HepG2 (cell line): ENCODE measurements around the gene DTYMK. TPM values are rescaled to one million over a fixed set of nuclear protein-coding genes. Genes with fewer than 3 reads are reported as not detected.
A peak's percentile ranks its signal among the peaks of the same experiment; 100 is the strongest.

Experiments used
- ERF ChIP-seq: IDR thresholded peaks from 2 replicates; pipeline ENCODE4 v1.6.1; 2018; ENCODE audit warnings: missing biosample characterization, missing genetic modification reagents
- FOXA1 ChIP-seq, 2 experiments: fragments of 450-650 bp in 1 of 2; sonication (generic) in 1 of 2; formaldehyde crosslinking in 1 of 2; IDR thresholded peaks; 2 replicates each; pipeline versions ENCODE4 v1.4.0 to v1.6.1; 2016 to 2020; ENCODE audit warnings: missing genetic modification reagents in 1 of 2
- HDAC6 ChIP-seq: fragments of 200-600 bp; sonication (generic); IDR thresholded peaks from 2 replicates; pipeline ENCODE4 v1.7.0; 2017; ENCODE audit warnings: mild to moderate bottlenecking, antibody characterized with exemption, low read length, low read depth
- HNRNPH1 ChIP-seq: fragments of 200-400 bp; formaldehyde crosslinking; optimal IDR thresholded peaks from 2 replicates; pipeline ENCODE3; 2017; ENCODE audit warnings: mild to moderate bottlenecking, low read depth, low read length
- HNRNPK ChIP-seq: fragments of 200-400 bp; formaldehyde crosslinking; IDR thresholded peaks from 2 replicates; pipeline ENCODE4 v1.6.1; 2018; ENCODE audit warnings: low read length, low read depth, moderate library complexity, mild to moderate bottlenecking; ENCODE audit not compliant: poor library complexity, severe bottlenecking
- KLF13 ChIP-seq: sonication (generic); formaldehyde crosslinking; IDR thresholded peaks from 2 replicates; pipeline ENCODE4 v1.4.0; 2020; ENCODE audit warnings: mild to moderate bottlenecking, missing genetic modification reagents
- KLF16 ChIP-seq, 2 experiments: sonication (generic) in 1 of 2; formaldehyde crosslinking in 1 of 2; IDR thresholded peaks; 2 replicates each; pipeline versions ENCODE4 v1.6.1 to v1.8.0; 2016 to 2023; ENCODE audit warnings: missing genetic modification reagents in 2 of 2, missing compliant biosample characterization in 1 of 2
- NR1H2 ChIP-seq: sonication (generic); formaldehyde crosslinking; IDR thresholded peaks from 2 replicates; pipeline ENCODE4 v1.8.1; 2022; ENCODE audit warnings: low read depth, missing genetic modification reagents, borderline replicate concordance
- PBX3 ChIP-seq: sonication (generic); formaldehyde crosslinking; IDR thresholded peaks from 2 replicates; pipeline ENCODE4 v1.8.1; 2023; ENCODE audit warnings: missing genetic modification reagents, inconsistent platforms, borderline replicate concordance
- RXRB ChIP-seq: IDR thresholded peaks from 2 replicates; pipeline ENCODE4 v1.6.1; 2016; ENCODE audit warnings: borderline replicate concordance, missing genetic modification reagents, missing compliant biosample characterization
- SIN3A ChIP-seq: IDR thresholded peaks from 2 replicates; pipeline ENCODE4 v1.6.1; 2011; ENCODE audit warnings: low read depth, mild to moderate bottlenecking, control low read depth, low read length, borderline replicate concordance
- SMAD1 ChIP-seq: sonication (generic); formaldehyde crosslinking; IDR thresholded peaks from 2 replicates; pipeline ENCODE4 v1.4.0; 2020; ENCODE audit warnings: missing genetic modification reagents, low read depth, mild to moderate bottlenecking, borderline replicate concordance
- ZBTB38 ChIP-seq: sonication (generic); formaldehyde crosslinking; IDR thresholded peaks from 2 replicates; pipeline ENCODE4 v1.5.1; 2020; ENCODE audit warnings: mild to moderate bottlenecking, missing genetic modification reagents
- ZBTB43 ChIP-seq: sonication (generic); formaldehyde crosslinking; conservative IDR thresholded peaks from 2 replicates; pipeline ENCODE4 v1.4.0; 2020; ENCODE audit warnings: missing genetic modification reagents
- ZNF253 ChIP-seq: sonication (generic); formaldehyde crosslinking; IDR thresholded peaks from 2 replicates; pipeline ENCODE4 v1.8.0; 2022; ENCODE audit warnings: mild to moderate bottlenecking, missing genetic modification reagents, borderline replicate concordance
- ZNF335 ChIP-seq: sonication (generic); formaldehyde crosslinking; IDR thresholded peaks from 2 replicates; pipeline ENCODE4 v1.4.0; 2020; ENCODE audit warnings: missing genetic modification reagents
- ZNF446 ChIP-seq: sonication (generic); formaldehyde crosslinking; IDR thresholded peaks from 2 replicates; pipeline ENCODE4 v1.5.0; 2020; ENCODE audit warnings: mild to moderate bottlenecking, missing genetic modification reagents
- ZNF543 ChIP-seq: sonication (generic); formaldehyde crosslinking; IDR thresholded peaks from 2 replicates; pipeline ENCODE4 v1.4.0; 2020; ENCODE audit warnings: mild to moderate bottlenecking, missing genetic modification reagents
- ZNF558 ChIP-seq: sonication (generic); formaldehyde crosslinking; IDR thresholded peaks from 2 replicates; pipeline ENCODE4 v1.9.0; 2022; ENCODE audit warnings: mild to moderate bottlenecking, missing genetic modification reagents, borderline replicate concordance
- ZSCAN20 ChIP-seq: sonication (generic); formaldehyde crosslinking; IDR thresholded peaks from 2 replicates; pipeline ENCODE4 v1.4.0; 2020; ENCODE audit warnings: missing genetic modification reagents, mild to moderate bottlenecking, borderline replicate concordance
- polyA plus RNA-seq, 8 experiments: library from polyadenylated mRNA; depleted of rRNA in 3 of 8; stranded (reverse) in 7 of 8; unstranded in 1 of 8; fragments of >200 nt; fragmentation: Illumina TruSeq in 4 of 8; extraction: Trizol in 4 of 8; gene quantifications; 2 replicates each; pipeline versions ENCODE4 v1.2.1 to v1.2.3, GENCODE V29; 2011 to 2016; ENCODE audit warnings: low read depth in 4 of 8, missing spikeins in 1 of 8, mixed read lengths in 1 of 8; ENCODE audit not compliant: insufficient read depth in 1 of 8
- total RNA-seq, 5 experiments: library from RNA; depleted of rRNA; stranded (reverse); fragments of >200 nt; fragmentation: Illumina TruSeq; extraction: Trizol; gene quantifications; 2 replicates each; pipeline ENCODE4 v1.2.3, GENCODE V29; 2016; ENCODE audit warnings: low read depth in 1 of 5
- TF ChIP-seq, protein P1 (sequence below): sonication (generic); formaldehyde crosslinking; IDR thresholded peaks from 2 replicates; pipeline ENCODE4 v1.8.0; 2022; ENCODE audit warnings: mild to moderate bottlenecking, missing genetic modification reagents, borderline replicate concordance
- TF ChIP-seq, protein P2 (sequence below): IDR thresholded peaks from 2 replicates; pipeline ENCODE4 v1.6.1; 2016; ENCODE audit warnings: mild to moderate bottlenecking, missing biosample characterization, missing genetic modification reagents
- TF ChIP-seq, protein P3 (sequence below): sonication (generic); formaldehyde crosslinking; conservative IDR thresholded peaks from 2 replicates; pipeline ENCODE4 v1.8.1; 2023; ENCODE audit warnings: missing genetic modification reagents

DTYMK gene
- total and polyA plus RNA-seq, 2 of the 13 experiments (the other 11 are each of a cell fraction or from before 2014, with no cell fraction given) = 57.5 to 134 TPM

- TF ChIP-seq ZBTB43 (peak; percentile 87; the same call in 1 of the 2 replicates), HNRNPH1 (peak; percentile 84), ZNF335 (CRISPR knock-in tag) (no peak), FOXA1 (IDR thresholded peaks at IDR 0.05) (no peak), FOXA1 (CRISPR knock-in tag; IDR thresholded peaks at IDR 0.05) (no peak), ZNF558 (CRISPR knock-in tag) (peak; percentile 94; the same call in 1 of the 2 replicates), KLF16 (CRISPR knock-in tag; IDR thresholded peaks at IDR 0.05) (peak in 1 of 2 experiments; percentile 78; a peak in 2 of 4 replicates), ZBTB38 (CRISPR knock-in tag) (peak; percentile 76), ZNF253 (CRISPR knock-in tag) (peak; percentile 31; the same call in 1 of the 2 replicates), SIN3A (peak; percentile 46; the same call in 1 of the 2 replicates), ZSCAN20 (peak; percentile 89; the same call in 1 of the 2 replicates), NR1H2 (CRISPR knock-in tag) (no peak), KLF13 (CRISPR knock-in tag) (peak; percentile 49; the same call in 1 of the 2 replicates), SMAD1 (CRISPR knock-in tag) (peak; percentile 46), HNRNPK (peak; percentile 71), ERF (CRISPR knock-in tag) (peak; percentile 81), ZNF543 (peak; percentile 86; the same call in 1 of the 2 replicates), PBX3 (CRISPR knock-in tag) (peak; percentile 69; the same call in 1 of the 2 replicates), ZNF446 (peak; percentile 96), RXRB (peak; percentile 8; the same call in 1 of the 2 replicates), HDAC6 (no peak)
- TF ChIP-seq, protein P1, sequence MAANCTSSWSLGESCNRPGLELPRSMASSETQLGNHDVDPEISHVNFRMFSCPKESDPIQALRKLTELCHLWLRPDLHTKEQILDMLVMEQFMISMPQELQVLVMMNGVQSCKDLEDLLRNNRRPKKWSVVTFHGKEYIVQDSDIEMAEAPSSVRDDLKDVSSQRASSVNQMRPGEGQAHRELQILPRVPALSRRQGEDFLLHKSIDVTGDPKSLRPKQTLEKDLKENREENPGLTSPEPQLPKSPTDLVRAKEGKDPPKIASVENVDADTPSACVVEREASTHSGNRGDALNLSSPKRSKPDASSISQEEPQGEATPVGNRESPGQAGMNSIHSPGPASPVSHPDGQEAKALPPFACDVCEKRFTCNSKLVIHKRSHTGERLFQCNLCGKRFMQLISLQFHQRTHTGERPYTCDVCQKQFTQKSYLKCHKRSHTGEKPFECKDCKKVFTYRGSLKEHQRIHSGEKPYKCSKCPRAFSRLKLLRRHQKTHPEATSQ (CRISPR knock-in tag) = peak; percentile 91
- TF ChIP-seq, protein P2, sequence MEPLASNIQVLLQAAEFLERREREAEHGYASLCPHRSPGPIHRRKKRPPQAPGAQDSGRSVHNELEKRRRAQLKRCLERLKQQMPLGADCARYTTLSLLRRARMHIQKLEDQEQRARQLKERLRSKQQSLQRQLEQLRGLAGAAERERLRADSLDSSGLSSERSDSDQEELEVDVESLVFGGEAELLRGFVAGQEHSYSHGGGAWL (CRISPR knock-in tag) = peak; percentile 97
- TF ChIP-seq, protein P3, sequence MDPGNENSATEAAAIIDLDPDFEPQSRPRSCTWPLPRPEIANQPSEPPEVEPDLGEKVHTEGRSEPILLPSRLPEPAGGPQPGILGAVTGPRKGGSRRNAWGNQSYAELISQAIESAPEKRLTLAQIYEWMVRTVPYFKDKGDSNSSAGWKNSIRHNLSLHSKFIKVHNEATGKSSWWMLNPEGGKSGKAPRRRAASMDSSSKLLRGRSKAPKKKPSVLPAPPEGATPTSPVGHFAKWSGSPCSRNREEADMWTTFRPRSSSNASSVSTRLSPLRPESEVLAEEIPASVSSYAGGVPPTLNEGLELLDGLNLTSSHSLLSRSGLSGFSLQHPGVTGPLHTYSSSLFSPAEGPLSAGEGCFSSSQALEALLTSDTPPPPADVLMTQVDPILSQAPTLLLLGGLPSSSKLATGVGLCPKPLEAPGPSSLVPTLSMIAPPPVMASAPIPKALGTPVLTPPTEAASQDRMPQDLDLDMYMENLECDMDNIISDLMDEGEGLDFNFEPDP (CRISPR knock-in tag) = no peak
Measured at GRCh38 chr2:241701399-241702154, 15.0 kb upstream of the DTYMK start, which contains the start of gene ING5 (continued).
